HepG2 (cell line): ENCODE data around the gene NDUFS7. TPM values are rescaled to one million over a fixed set of nuclear protein-coding genes. Genes with fewer than 3 reads are reported as not detected.

Experiments used
- BRCA1 ChIP-seq: sonication (generic); formaldehyde crosslinking; IDR thresholded peaks from 2 replicates; pipeline ENCODE4 v1.4.0; 2020; ENCODE audit warnings: missing genetic modification reagents
- CAMTA2 ChIP-seq: sonication (generic); formaldehyde crosslinking; IDR thresholded peaks from 2 replicates; pipeline ENCODE4 v1.4.0; 2020; ENCODE audit warnings: mild to moderate bottlenecking, missing genetic modification reagents, borderline replicate concordance
- CHD2 ChIP-seq: IDR thresholded peaks from 2 replicates; pipeline ENCODE4 v1.6.1; 2011; ENCODE audit warnings: low read depth, low read length, improper control_type of control experiment
- HMGA1 ChIP-seq: sonication (generic); formaldehyde crosslinking; conservative IDR thresholded peaks from 2 replicates; pipeline ENCODE4 v1.4.0; 2020; ENCODE audit warnings: missing genetic modification reagents
- MAF1 ChIP-seq: sonication (generic); formaldehyde crosslinking; IDR thresholded peaks from 2 replicates; pipeline ENCODE4 v1.5.0; 2020; ENCODE audit warnings: missing genetic modification reagents, borderline replicate concordance
- MEF2D ChIP-seq: sonication (generic); formaldehyde crosslinking; IDR thresholded peaks from 2 replicates; pipeline ENCODE4 v1.5.1; 2020; ENCODE audit warnings: mild to moderate bottlenecking, missing genetic modification reagents
- POLR2G ChIP-seq: fragments of 200-400 bp; formaldehyde crosslinking; IDR thresholded peaks from 2 replicates; pipeline ENCODE4 v1.6.1; 2018; ENCODE audit warnings: mild to moderate bottlenecking, low read depth, low read length, moderate library complexity
- SATB2 ChIP-seq: sonication (generic); formaldehyde crosslinking; IDR thresholded peaks from 2 replicates; pipeline ENCODE4 v1.5.0; 2020; ENCODE audit warnings: missing genetic modification reagents
- SMAD1 ChIP-seq: sonication (generic); formaldehyde crosslinking; IDR thresholded peaks from 2 replicates; pipeline ENCODE4 v1.4.0; 2020; ENCODE audit warnings: missing genetic modification reagents, low read depth, mild to moderate bottlenecking, borderline replicate concordance
- SNAI1 ChIP-seq: sonication (generic); formaldehyde crosslinking; IDR thresholded peaks from 2 replicates; pipeline ENCODE4 v1.5.0; 2020; ENCODE audit warnings: mild to moderate bottlenecking, missing genetic modification reagents, borderline replicate concordance
- TRIM22 ChIP-seq: fragments of 450-650 bp; IDR thresholded peaks from 2 replicates; pipeline ENCODE4 v1.6.1; 2017
- ZFP41 ChIP-seq: sonication (generic); formaldehyde crosslinking; IDR thresholded peaks from 2 replicates; pipeline ENCODE4 v1.4.0; 2020; ENCODE audit warnings: mild to moderate bottlenecking, missing genetic modification reagents, borderline replicate concordance
- ZNF234 ChIP-seq: sonication (generic); formaldehyde crosslinking; conservative IDR thresholded peaks from 2 replicates; pipeline ENCODE4 v1.5.1; 2020; ENCODE audit warnings: mild to moderate bottlenecking, missing genetic modification reagents
- ZNF350 ChIP-seq: sonication (generic); formaldehyde crosslinking; IDR thresholded peaks from 2 replicates; pipeline ENCODE4 v1.4.0; 2020; ENCODE audit warnings: mild to moderate bottlenecking, low read depth, missing genetic modification reagents, borderline replicate concordance
- ZNF572 ChIP-seq: sonication (generic); formaldehyde crosslinking; IDR thresholded peaks from 2 replicates; pipeline ENCODE4 v1.5.1; 2020; ENCODE audit warnings: mild to moderate bottlenecking, missing genetic modification reagents
- ZNF605 ChIP-seq: sonication (generic); formaldehyde crosslinking; IDR thresholded peaks from 2 replicates; pipeline ENCODE4 v1.8.0; 2022; ENCODE audit warnings: mild to moderate bottlenecking, missing genetic modification reagents
- ZNF619 ChIP-seq: sonication (generic); formaldehyde crosslinking; IDR thresholded peaks from 2 replicates; pipeline ENCODE4 v1.4.0; 2020; ENCODE audit warnings: mild to moderate bottlenecking, missing genetic modification reagents
- ZSCAN9 ChIP-seq: IDR thresholded peaks from 2 replicates; pipeline ENCODE4 v1.6.1; 2016; ENCODE audit warnings: borderline replicate concordance
- polyA plus RNA-seq, 8 experiments: library from polyadenylated mRNA; depleted of rRNA in 3 of 8; stranded (reverse) in 7 of 8; unstranded in 1 of 8; fragments of >200 nt; fragmentation: Illumina TruSeq in 4 of 8; extraction: Trizol in 4 of 8; gene quantifications; 2 replicates each; pipeline versions ENCODE4 v1.2.1 to v1.2.3, GENCODE V29; 2011 to 2016; ENCODE audit warnings: low read depth in 4 of 8, missing spikeins in 1 of 8, mixed read lengths in 1 of 8; ENCODE audit not compliant: insufficient read depth in 1 of 8
- total RNA-seq, 5 experiments: library from RNA; depleted of rRNA; stranded (reverse); fragments of >200 nt; fragmentation: Illumina TruSeq; extraction: Trizol; gene quantifications; 2 replicates each; pipeline ENCODE4 v1.2.3, GENCODE V29; 2016; ENCODE audit warnings: low read depth in 1 of 5
- TF ChIP-seq, protein P1 (sequence below): sonication (generic); formaldehyde crosslinking; IDR thresholded peaks from 2 replicates; pipeline ENCODE4 v1.4.0; 2020; ENCODE audit warnings: missing genetic modification reagents
- TF ChIP-seq, protein P2 (sequence below): sonication (generic); formaldehyde crosslinking; IDR thresholded peaks from 2 replicates; pipeline ENCODE4 v1.4.0; 2020; ENCODE audit warnings: missing genetic modification reagents, low read depth, mild to moderate bottlenecking, borderline replicate concordance
- TF ChIP-seq, protein P3 (sequence below): sonication (generic); formaldehyde crosslinking; IDR thresholded peaks from 2 replicates; pipeline ENCODE4 v1.5.1; 2020; ENCODE audit warnings: missing genetic modification reagents, mild to moderate bottlenecking, borderline replicate concordance

Gene NDUFS7
- total and polyA plus RNA-seq, 2 of the 13 experiments (the other 11 are each of a cell fraction or from before 2014, with no cell fraction given) = 34.3 to 66.9 TPM

- TF ChIP-seq MEF2D (CRISPR knock-in tag) (peak; percentile 93), ZNF619 (peak; percentile 98; the same call in 1 of the 2 replicates), POLR2G (peak; percentile 98), ZNF350 (CRISPR knock-in tag) (peak; percentile 99; the same call in 1 of the 2 replicates), HMGA1 (CRISPR knock-in tag) (no peak), ZFP41 (no peak), SMAD1 (CRISPR knock-in tag) (peak; percentile 99), SATB2 (peak; percentile 71; the same call in 1 of the 2 replicates), CAMTA2 (CRISPR knock-in tag) (no peak), TRIM22 (no peak), ZNF605 (CRISPR knock-in tag) (peak; percentile 90), MAF1 (CRISPR knock-in tag) (peak; percentile 85; the same call in 1 of the 2 replicates), ZNF234 (CRISPR knock-in tag) (no peak; the same call in 1 of the 2 replicates), ZNF572 (0 out of 2 replicates have a peak, but pooled peaks have one; percentile 61), ZSCAN9 (CRISPR knock-in tag) (peak; percentile 92; the same call in 1 of the 2 replicates), SNAI1 (CRISPR knock-in tag) (peak; percentile 91; the same call in 1 of the 2 replicates), CHD2 (peak; percentile 98), BRCA1 (peak; percentile 94)
- TF ChIP-seq, protein P1, sequence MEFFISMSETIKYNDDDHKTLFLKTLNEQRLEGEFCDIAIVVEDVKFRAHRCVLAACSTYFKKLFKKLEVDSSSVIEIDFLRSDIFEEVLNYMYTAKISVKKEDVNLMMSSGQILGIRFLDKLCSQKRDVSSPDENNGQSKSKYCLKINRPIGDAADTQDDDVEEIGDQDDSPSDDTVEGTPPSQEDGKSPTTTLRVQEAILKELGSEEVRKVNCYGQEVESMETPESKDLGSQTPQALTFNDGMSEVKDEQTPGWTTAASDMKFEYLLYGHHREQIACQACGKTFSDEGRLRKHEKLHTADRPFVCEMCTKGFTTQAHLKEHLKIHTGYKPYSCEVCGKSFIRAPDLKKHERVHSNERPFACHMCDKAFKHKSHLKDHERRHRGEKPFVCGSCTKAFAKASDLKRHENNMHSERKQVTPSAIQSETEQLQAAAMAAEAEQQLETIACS (CRISPR knock-in tag) = peak; percentile 99
- TF ChIP-seq, protein P2, sequence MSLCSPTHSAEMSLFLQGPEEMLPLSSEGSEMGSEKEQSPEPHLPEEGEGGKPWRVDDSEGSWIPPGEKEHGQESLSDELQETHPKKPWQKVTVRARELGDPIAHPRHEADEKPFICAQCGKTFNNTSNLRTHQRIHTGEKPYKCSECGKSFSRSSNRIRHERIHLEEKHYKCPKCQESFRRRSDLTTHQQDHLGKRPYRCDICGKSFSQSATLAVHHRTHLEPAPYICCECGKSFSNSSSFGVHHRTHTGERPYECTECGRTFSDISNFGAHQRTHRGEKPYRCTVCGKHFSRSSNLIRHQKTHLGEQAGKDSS = peak; percentile 70; the same call in 1 of the 2 replicates
- TF ChIP-seq, protein P3, sequence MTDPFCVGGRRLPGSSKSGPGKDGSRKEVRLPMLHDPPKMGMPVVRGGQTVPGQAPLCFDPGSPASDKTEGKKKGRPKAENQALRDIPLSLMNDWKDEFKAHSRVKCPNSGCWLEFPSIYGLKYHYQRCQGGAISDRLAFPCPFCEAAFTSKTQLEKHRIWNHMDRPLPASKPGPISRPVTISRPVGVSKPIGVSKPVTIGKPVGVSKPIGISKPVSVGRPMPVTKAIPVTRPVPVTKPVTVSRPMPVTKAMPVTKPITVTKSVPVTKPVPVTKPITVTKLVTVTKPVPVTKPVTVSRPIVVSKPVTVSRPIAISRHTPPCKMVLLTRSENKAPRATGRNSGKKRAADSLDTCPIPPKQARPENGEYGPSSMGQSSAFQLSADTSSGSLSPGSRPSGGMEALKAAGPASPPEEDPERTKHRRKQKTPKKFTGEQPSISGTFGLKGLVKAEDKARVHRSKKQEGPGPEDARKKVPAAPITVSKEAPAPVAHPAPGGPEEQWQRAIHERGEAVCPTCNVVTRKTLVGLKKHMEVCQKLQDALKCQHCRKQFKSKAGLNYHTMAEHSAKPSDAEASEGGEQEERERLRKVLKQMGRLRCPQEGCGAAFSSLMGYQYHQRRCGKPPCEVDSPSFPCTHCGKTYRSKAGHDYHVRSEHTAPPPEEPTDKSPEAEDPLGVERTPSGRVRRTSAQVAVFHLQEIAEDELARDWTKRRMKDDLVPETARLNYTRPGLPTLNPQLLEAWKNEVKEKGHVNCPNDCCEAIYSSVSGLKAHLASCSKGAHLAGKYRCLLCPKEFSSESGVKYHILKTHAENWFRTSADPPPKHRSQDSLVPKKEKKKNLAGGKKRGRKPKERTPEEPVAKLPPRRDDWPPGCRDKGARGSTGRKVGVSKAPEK (CRISPR knock-in tag) = peak; percentile 93; the same call in 1 of the 2 replicates
Observed at GRCh38 chr19:1438035-1438932, 54.6 kb downstream of the NDUFS7 start, which contains the start of gene RPS15 (continued).
